GM21367 (cell line): ENCODE data around the gene CDC42.
"Not testable (repeated sequence)": the region's sequence is repeated elsewhere in the genome, so short reads cannot be mapped to it uniquely, and the experiment has no call there.

ENCODE experiments used
- ATAC-seq: cut with Tn5 transposase; IDR thresholded peaks from one replicate; pipeline ENCODE4 v1.9.1; 2021; ENCODE audit not compliant: unreplicated experiment

Gene CDC42

DNA sequence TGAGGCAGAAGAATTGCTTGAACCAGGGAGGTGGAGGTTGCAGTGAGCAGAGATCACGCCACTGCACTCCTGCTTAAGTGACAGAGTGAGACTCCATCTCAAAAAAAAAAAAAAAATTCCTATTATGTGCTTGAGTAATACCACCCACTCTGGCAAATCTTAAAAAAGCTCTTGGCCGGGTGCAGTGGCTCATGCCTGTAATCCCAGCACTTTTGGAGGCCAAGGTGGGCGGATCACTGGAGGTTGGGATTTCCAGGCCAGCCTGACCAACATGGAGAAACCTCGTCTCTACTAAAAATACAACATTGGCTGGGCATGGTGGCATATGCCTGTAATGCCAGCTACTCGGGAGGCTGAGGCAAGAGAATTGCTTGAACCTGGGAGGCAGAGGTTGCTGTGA lies 17.7 kb upstream of the CDC42 start:
- not testable (repeated sequence) for ATAC-seq

DNA sequence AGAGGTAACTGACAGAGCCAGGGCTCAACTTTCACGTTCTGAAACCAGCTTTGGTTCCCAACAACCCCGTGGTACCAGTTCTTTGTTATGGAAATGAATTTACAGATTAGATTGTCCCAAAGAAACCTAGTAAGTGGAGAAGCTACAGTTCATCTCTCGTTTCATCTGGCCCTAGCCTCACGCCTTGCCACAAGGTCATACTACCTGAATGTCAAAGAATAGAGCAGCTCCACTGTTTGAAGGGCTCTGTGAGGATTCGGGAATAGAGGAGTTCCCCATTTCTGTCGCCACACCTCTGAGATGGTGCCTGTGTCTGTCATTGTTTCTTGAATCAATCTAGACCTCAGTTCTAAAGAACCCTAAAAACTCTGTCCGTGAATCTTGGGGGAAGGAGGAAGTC lies 15.0 kb upstream of the CDC42 start:
- no peak for ATAC-seq

- no peak for ATAC-seq
Measured at GRCh38 chr1:22038036-22038435, 14.5 kb upstream of the CDC42 start.

DNA sequence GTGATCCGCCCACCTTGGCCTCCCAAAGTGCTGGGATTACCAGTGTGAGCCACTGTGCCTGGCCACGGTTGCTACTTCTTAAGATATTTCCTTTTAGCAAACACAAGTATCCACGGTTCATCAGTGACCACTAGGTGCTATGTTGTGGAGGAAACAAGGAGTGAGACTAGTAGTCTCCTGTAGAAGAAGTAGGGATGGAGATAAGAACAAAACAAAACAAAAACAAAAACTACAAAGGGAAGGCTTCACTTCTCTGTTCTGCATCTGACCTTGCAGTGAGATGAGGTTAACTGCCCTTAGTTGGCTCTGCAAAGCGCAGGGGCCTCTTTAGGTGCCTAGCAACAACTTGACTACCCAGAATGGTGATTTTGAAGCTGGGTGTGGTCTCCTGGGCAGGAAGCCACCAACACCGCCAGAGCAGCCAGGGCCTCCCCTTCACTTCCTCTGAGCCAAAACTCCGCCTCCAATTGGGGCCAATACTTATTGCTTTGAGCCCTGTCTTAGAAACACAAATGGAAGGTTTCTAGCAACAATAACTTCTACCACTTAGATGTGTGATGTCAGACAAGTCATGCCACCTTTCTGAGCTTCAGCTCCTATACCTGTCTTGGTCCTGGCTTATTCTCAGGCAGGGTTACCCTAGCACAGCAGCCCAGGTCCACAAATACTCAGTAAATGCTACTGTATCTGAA lies 12.8 kb upstream of the CDC42 start:
- ATAC-seq, result peak; percentile 89

- no peak for ATAC-seq
Measured at GRCh38 chr1:22040286-22040623, 12.3 kb upstream of the CDC42 start.

- no peak for ATAC-seq
Measured at GRCh38 chr1:22041505-22041904, 11.0 kb upstream of the CDC42 start.

- no peak for ATAC-seq
Measured at GRCh38 chr1:22043198-22043769, 9.2 kb upstream of the CDC42 start.

DNA sequence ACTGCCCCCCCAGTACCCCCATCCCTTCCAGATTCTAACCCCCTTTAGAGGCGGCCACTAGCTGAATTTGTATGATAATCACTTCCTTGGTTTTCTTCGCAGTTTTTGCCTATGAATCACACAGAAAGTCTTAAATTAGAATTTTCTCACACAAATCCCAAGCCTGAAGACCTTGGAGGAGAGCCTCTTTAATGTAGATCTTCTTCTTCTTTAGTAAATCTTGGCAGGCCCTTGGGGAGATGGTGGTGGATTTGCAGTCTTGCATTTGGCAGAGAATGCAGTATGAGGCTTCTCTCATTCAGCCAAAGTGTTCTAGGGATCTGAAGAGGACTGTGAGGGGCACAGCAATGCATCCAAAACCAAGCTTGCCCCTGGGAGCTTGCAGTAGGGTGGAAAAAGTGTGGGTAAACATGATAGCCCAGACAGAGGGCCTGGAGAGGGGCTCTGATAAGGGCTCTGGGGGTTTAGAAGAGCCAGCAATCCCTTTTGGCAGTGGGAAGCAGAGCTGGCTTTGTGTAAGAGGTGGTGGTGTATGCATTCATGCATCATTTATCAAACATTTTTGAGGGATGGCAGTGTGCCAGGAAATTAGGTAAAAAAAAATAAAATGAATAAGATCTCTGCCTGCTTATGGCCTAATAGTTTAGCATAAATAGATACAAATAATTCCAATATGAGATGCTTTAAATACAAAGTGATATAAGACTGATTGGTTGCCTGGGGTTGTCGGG lies 7.7 kb upstream of the CDC42 start:
- ATAC-seq, result no peak

DNA sequence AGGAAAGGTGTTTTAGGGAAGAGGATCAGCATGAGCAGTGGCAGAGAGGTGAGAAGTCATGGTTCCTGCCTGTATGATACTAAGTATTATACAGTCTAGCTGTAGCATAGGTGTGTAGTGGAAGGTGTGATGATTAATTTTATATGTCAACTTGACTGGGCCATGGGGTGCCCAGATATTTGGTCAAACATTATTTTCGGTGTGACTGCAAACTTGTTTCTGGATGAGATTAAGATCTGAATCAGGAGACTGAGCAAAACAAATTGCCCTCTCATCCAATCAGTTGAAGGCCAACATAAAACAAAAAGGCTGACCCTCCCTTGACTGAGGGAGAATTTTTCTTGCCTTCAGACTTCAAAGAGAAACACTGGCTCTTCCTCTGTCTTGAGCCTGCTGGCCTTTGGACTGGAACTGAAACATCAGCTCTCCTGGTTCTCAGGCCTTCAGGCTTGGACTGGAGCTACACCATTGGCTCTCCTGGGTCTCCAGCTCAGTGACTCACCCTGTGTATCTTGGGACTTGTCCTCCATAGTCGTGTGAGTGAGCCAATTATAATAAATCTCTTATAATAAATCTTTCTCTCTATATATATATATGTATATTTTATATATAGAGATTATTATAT lies 6.8 kb upstream of the CDC42 start:
- ATAC-seq, result no peak

- no peak for ATAC-seq
Measured at GRCh38 chr1:22048351-22049192, 3.9 kb upstream of the CDC42 start.

GRCh38 chr1:22050330-22050729 lies 2.2 kb upstream of the CDC42 start:
- no peak for ATAC-seq

DNA sequence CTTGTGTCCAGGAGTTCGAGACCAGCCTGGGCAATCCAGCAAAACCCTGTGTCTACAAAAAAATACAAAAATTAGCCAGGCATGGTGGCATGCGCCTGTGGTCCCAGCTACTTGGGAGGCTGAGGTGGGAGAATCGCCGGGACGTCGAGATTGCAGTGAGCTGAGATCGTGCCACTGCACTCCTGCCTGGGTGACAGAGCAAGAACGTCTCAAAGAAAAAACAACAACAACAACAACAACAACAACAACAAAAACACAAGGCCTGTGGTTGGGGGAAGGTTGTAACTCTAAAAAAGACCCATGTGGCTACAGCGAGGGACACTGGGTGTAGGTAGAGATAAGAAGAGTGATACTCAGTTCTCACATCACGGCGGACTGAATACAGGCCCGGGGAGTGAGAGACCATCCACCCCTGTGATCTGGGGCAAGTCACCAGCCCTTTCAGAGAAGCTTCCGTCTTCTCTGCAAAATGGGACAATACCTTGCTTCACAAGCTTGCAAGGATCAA lies 848 bp upstream of the CDC42 start:
- ATAC-seq, result no peak

DNA sequence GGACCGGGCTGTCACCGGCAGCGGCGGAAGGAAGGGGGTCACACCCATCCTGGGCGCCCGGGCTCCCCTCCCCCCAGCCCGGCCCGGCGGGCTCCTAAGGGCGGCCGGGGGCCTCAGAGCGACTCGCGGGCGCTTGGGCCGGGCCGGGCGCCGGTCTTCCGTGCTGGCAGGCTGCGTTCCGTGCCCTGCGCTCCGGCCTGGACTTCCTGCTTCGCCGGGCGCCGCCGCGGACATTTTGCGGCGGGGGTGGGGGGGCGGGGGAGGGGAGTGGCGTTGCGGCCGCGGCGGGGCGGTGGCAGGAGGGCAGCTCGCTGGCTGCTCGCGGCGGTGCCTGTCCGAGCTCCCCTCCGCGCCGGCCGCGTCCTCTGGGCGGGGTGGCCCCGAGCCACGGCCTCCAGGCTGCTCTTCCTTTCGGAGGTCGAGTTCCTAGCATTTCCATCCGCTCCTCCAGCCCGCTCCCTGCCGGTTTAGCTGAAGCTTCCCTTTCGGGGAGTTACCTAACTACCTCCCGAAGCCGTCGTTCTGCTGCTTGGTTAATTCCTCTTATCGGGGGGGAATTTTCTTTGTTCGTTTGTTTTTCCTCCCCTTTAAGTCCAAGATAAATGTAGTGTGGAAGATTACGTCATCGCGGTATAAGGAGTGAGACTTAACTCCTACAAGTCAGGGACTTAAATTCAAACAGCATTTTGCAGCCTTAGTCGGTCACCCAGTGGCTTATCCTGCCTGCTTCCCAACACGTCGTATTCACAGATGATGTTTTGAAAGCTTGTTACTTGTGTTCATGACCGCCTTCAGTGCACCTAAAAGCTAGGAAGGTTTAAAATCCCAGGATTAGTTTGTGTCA lies 730 bp downstream of the CDC42 start:
- ATAC-seq, result peak; percentile 28

- no peak for ATAC-seq
Measured at GRCh38 chr1:22053861-22054770, 1.6 kb downstream of the CDC42 start.

- no peak for ATAC-seq
Measured at GRCh38 chr1:22055463-22055862, 3.0 kb downstream of the CDC42 start.

- ATAC-seq, result no peak
Measured at GRCh38 chr1:22056043-22056442, 3.5 kb downstream of the CDC42 start.

DNA sequence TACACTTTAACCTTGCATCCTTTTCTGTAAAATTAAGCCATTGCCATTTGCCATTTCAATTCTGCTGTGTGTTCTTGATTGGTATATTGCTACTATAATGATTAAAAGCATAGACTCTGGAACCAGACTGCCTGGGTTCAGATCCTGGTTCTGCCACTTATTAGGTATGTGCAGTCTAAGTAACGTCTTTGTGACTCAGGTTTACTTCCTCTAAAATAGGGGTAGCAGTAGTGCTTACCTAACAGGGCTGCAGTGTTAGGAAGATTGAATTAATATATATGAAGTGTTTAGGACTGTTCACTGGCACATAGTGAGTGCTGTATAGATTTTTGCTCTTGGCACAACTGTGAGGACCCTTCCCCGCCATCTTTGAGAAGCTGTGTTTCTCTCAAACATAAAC lies 4.4 kb downstream of the CDC42 start:
- no peak for ATAC-seq

- ATAC-seq, result no peak
Measured at GRCh38 chr1:22057861-22058260, 5.4 kb downstream of the CDC42 start.
